Hepatocyte (in vitro differentiated cells): ENCODE data around the gene CPLANE1.

Experiments
- CTCF ChIP-seq: fragments of 200-600 bp; sonication (generic); IDR thresholded peaks from 2 replicates; pipeline ENCODE4 v1.5.1; 2016; ENCODE audit warnings: antibody characterized with exemption, mild to moderate bottlenecking; ENCODE audit not compliant: poor library complexity
- EZH2 ChIP-seq: fragments of 200-600 bp; sonication (generic); IDR thresholded peaks from 2 replicates; pipeline ENCODE4 v1.6.1; 2016; ENCODE audit warnings: antibody characterized with exemption, mild to moderate bottlenecking, borderline replicate concordance
- EZH2phosphoT487 ChIP-seq: fragments of 200-600 bp; sonication (generic); IDR thresholded peaks from one replicate; pipeline ENCODE4 v1.6.1; 2018; ENCODE audit warnings: antibody characterized with exemption, mild to moderate bottlenecking, low read depth, moderate library complexity; ENCODE audit not compliant: unreplicated experiment, severe bottlenecking

GRCh38 chr5:37103302-37103701 lies 145.9 kb downstream of the CPLANE1 start:
- TF ChIP-seq CTCF (no peak), EZH2phosphoT487 (no peak), EZH2 (no peak)
